ENCODE measurements around the gene MYO10.
"Not testable (repeated sequence)": the region's sequence is repeated elsewhere in the genome, so short reads cannot be mapped to it uniquely, and the experiment has no call there.

Gene MYO10

GRCh38 chr5:16855898-16856297, 80.2 kb downstream of the MYO10 start:
- no peak for DNase-seq

GRCh38 chr5:16855485-16855884, 80.6 kb downstream of the MYO10 start:
- DNase-seq, result no peak

- DNase-seq, result no peak
These were observed 81.7 kb downstream of the MYO10 start for GRCh38 chr5:16854351-16854750.

DNA sequence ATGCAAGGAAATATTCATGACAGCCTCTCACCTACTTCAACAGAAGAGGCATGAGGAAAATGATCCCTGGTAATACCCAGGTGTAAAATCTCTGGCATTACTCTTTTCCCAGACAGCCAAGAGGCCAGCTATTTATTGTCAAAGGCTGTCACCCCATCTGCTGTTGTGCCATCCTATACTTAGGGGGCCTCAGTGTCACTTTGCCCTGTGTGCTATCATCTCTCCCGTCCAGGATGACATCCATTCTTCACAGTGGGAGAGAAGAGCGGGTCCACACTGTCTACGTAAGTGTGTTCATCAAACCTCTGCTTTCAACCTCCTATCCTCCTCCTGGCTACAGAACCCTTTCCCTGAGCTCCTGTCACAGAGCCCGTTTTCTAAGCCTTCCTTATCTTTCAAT, 82.6 kb downstream of the MYO10 start:
- DNase-seq, result no peak

DNA sequence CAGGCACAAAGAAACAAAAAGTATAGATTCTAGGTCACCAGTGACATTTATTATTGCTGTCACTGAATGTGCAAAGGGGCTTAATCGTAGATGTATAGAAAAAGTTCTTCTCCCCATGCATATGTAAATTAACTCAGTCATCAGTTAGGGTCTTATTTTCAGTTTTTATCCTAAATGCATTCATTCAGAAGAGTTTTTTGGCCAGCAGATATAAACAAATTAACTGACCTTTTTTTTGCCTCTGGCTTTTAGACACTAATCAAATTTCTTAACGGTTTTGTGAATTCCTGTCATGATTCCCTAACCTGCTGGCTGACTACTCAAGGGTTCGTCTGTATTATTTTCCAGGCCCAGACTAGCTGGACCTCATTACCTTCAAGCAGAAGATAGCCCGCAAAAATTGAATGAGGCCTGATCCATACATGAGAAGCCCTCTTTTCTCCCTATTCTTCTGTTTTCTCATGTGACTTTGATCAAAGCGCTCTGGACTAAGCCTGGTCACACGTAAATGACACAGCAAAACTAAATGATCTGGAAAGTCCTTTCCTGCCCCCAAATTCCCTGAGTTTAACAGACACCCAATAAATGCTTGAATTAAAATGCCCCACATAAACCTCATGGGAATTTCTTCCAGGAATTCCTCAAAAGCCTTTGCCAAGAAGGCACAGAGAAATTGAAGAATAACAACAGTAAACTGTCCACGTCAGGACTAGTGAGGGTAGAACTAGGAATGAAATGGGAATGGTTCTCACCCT, 83.7 kb downstream of the MYO10 start:
- no peak for DNase-seq

DNA sequence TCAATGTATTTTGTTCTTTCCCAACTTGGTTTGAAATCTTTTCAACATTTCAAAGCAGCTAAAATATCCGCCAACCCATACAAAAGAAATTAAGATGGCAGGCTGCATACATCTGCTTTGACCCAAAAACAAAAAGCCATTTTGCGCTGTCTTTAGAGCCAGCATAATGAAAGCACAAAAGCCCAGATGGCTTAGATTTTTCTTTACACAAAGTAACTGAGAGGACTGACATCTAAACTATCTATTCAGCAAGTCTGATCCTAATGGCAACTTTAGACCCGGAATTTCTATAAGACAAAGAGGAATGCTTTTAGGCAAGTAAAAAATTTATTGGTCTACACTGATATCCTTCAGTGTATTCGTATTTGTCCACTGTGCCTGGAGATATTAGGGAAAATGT, 86.3 kb downstream of the MYO10 start:
- DNase-seq, result no peak

- no peak for DNase-seq
These were observed 86.9 kb downstream of the MYO10 start for GRCh38 chr5:16849181-16849580.

DNA sequence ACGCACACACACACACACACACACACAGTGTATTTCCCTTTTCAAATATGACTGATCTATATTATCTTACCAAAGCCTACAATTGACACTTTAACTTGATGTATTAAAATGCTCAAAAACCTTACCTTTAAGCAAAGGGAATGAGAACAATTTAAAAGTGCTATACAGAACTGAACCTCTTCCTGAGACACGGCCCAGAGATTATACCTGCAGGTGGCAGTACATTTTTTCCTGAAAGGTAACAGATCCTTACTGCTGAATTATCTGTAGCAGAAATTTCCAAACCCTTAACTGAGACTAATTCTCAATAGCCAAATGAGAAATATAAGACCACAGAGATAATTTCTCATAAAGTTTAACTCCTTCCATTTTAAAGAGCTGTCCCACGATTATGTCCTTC, 91.1 kb downstream of the MYO10 start:
- DNase-seq, result no peak

DNA sequence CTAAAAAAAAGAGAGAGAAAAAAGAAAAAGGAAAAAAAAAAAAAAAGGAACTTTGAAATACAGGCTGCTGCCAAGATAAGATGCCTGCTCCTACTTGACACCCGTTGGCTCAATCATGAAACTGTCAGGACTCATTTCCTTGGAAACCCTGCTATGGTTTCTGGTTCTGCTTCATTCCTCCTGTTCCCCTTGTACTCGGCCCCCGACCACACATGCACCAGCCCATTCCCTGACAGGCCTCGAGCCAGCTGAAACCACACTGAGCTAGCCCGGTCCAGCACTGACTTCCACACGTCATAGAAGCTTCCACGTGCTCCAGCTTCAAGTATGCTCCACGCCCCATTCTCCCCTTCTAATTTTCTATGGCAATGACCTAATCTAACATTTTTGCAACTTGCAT, 93.2 kb downstream of the MYO10 start:
- DNase-seq, result no peak

DNA sequence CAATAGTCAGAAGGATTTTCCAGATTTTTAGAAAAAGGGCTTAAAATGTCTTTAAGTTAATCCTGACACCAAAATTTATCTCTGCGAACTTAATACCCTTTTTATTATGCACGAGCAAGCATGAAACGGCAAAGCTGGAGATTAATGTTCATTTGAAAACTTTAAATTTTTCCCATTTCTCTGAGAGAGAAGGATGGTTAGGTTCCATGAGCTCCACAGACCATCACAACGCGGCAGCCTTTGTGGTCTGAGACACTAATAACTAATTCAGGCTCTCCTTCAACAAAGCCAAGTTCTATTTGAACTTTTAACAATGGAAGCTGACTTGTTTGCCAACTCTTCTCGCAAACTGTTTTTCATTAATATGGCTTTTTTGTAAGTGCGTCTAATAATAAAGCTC, 94.7 kb downstream of the MYO10 start:
- DNase-seq, result no peak

DNA sequence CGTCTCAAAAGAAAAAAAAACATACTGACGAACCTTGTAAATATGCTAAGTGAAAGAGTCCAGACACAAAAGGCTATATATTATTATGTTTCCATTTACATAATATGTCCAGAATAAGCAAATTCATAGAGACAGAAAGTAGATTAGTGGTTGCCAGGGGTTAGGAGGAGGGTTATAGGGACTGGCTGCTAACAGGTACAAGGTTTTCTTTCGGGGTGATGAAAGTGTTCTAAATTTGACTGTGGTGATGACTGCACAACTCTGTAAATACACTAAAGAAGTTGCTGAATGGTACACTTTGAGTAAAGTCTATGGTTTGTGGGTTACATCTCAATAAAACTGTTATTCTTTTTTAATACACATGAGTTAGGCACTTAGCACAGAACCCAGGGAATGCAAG, 98.8 kb downstream of the MYO10 start:
- no peak for DNase-seq

DNA sequence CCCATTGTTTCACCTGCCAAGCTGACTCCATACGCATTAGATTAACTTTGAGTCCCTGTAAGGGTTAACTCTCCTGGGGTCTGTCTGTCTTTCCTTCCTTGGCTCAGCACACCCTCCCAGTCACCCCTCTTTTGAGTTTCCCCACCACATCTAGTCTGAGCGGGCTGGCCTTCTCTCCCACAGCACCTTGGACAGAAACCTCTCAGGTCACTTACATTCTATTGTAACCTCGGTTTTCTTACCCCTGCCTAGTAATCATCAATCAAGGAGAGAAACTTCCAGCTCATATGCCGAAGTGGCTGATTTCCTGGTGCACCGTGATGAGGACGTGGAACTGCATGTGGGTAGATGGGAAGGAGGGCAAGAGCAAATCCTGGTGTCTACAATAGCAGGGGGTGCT, 102.1 kb downstream of the MYO10 start:
- no peak for DNase-seq

DNA sequence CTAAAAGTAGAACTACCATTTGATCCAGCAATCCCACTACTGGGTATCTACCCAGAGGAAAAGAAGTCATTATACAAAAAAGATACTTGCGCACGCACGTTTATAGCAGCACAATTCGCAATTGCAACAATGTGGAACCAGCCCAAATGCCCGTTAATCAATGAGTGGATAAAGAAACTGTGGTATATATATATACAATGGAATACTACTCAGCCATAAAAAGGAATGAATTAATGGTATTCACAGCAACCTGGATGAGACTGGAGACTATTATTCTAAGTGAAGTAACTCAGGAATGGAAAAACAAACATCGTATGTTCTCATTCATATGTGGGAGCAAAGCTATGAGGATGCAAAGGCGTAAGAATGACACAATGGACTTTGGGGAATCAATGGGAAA, 104.8 kb downstream of the MYO10 start:
- not testable (repeated sequence) for DNase-seq

DNA sequence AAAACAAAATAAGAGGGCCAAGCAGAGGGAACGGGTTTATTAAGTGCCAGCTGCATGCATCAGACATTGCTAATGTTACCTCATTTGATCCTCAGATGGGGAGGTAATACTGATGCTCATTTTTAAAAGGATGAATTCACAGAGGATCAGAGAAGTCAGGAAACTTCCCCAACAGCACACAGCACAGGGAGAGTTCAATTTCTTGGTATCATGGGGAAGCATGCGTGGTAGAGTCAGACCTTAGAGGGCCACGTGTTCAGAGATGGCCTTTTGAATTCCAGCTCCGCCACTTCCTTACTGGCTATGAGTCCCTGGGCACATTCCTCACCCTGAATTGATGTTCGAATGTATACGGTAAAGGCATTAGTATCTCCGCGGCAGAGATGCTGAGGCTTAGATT, 108.3 kb downstream of the MYO10 start:
- no peak for DNase-seq

DNA sequence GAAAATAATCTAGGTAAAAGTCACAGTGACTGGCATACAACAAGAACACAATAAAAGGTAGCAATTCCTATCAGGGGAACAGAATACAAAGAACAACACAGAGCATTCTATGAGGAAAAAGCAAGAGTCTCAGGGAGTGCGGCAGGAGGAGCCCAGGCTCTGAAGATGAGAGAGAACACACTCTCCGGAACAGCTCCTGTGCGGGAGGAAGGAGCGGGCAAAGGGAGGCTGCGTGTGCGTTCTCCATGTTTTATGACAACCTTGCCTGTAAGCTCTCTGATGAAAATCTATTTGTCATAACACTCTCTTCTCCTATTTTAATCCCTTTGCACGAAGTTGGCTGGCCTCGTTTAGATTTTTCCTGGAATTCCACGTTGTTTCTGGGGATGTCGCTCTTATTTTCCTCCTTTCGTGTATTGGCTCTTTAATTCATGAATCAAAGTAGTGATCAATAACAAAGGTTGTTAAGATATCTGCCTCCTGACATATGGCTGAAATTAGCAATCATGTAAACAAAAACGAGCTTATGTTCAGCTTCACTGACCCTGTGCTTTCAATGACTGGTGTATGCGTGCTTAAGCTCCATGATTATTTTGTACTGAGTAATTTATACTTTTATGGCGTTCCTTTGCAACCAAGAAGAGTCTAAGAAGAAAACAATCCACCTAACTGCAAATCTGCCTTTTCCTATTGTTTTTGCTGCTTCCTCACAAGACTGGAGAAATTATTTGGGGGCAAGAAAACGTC, 109.5 kb downstream of the MYO10 start:
- DNase-seq, result no peak

GRCh38 chr5:16819522-16820167, 116.4 kb downstream of the MYO10 start:
- no peak for DNase-seq

GRCh38 chr5:16815432-16815831, 120.7 kb downstream of the MYO10 start:
- no peak for DNase-seq

- DNase-seq, result no peak
These were observed 123.2 kb downstream of the MYO10 start for GRCh38 chr5:16812911-16813310.

- no peak for DNase-seq
These were observed 123.6 kb downstream of the MYO10 start for GRCh38 chr5:16812448-16812847.

DNA sequence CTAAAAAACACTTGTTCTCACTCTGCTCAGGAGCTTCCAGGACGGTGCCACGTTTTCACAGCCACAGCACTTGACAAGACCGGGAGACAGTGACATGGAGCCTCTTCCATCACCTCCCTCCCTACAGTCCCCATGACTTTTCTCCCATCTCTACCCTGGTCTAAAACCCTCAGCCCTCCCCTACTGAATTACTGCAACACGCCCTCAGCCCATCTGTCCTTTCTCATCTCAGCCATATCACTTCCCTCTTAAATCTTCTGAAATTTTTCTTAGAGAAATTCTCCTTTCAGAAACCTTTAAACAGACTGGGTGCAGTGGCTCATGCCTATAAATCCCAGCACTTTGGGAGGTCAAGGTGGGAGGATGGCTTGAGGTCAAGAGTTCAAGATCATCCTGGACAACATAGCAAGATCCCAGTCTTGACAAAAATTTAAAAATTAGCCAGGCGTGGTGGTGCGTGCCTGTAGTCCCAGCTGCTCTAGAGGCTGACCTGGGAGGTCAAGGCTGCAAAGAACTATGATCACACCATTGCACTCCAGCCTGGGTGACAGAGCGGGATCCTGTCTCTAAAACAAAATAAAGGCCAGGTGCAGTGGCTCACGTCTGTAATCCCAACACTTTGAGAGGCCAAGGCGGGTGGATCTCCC, 125.8 kb downstream of the MYO10 start:
- DNase-seq, result no peak

GRCh38 chr5:16809395-16810207, 126.5 kb downstream of the MYO10 start:
- no peak for DNase-seq

DNA sequence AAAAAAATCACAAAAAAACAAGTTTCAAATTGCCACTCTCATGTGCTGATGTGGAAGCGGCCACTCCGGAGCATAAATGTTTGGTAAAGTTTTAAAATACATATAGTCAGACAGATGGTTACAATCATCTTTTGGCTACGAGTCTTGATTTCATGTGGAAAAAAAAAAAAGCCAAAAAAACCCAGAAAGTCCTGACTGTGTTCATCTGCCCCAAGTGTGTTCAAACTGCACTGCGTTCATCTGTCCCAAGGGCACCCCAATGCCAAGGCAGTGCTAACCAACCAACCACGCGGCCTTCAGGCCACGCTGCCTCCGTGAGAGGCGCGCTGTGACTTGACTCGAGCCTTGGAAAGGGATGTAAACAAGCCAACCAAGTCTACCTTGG, 127.1 kb downstream of the MYO10 start:
- no peak for DNase-seq

DNA sequence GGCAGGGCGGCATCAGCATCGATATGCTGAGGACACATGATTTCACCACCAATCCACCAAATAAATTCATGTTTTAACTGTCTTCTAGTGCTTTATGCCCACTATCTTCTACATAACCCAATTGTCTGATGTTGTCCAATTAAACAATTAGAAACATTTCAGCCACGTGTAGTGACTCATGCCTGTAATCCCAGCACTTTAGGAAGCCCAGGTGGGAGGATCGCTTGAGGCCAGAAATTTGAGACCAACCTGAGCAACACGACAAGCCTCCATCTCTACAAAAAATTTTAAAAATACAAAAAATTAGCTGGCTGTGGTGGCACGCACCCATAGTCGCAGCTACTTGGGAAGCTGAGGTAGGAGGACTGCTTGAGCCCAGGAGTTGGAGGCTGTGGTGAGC, 128.1 kb downstream of the MYO10 start:
- no peak for DNase-seq
